Measurements from ENCODE around the gene PITX1.

GRCh38 chr5:135024956-135025729 is 8.9 kb downstream of the PITX1 start:
- TF ChIP-seq POLR2A (IDR thresholded peaks at IDR 0.05) = no peak
- no peak for TF ChIP-seq CTCF (IDR thresholded peaks at IDR 0.05)
